ENCODE results near the gene ARX.

Gene ARX

GRCh38 chrX:25016361-25016671 is 551 bp upstream of the ARX start:
- no peak for DNase-seq

- no peak for DNase-seq
These were observed 1.4 kb downstream of the ARX start for GRCh38 chrX:25014366-25014838.

DNA sequence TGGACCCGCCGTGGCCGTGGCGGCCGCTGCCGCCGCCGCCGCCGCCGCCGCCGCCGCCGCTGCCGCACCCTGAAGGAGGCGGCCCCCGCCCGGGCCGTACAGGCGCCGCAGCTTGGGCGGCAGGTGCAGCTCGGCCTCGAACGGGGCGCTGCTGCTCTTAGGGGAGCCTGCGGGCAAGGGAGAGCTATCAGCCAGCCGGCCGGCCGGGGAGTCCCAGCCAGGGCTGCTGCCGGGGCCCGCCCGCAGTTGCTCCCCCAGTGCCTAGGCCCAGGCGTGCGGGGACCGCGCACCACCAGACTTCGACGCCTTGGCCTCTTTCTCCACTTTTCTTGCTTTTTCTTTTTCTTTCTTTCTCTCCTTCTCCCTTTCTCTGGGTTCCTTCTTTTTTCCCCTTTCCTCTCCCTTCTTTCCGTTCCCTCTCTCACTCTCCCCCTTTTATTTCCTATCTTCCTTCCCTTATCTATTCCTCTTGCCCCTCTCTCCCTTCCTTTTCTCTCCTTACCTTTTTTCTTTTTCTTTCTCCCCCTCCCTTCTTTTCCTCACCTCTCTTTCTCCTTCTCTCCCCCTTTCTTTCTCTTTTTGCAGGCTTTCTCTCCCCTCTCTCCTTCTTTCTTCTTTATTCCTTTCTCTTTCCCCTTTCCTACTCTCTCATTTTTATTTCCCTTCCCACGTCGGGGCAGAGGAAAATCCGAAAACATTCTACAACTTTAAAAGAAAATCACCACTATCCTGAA is 2.0 kb downstream of the ARX start:
- no peak for DNase-seq

GRCh38 chrX:25012793-25013631 is 2.8 kb downstream of the ARX start:
- DNase-seq = no peak

DNA sequence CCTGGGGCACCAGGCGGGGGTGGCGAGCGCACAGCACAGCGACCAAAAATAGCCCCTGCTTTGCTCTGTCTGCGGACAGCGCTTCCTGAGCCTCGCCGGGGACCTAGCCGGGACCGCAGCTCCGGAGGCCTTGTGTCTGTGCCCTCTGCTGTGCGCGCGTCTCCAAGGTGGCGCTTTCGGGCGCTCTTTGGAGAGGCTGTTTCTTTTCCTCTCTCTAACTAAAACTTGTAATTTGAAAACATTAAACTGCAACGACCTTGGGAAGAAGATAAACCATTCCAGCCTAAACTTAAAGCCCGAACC is 3.4 kb downstream of the ARX start:
- DNase-seq = no peak

GRCh38 chrX:25011589-25012432 is 4.0 kb downstream of the ARX start:
- no peak for DNase-seq

DNA sequence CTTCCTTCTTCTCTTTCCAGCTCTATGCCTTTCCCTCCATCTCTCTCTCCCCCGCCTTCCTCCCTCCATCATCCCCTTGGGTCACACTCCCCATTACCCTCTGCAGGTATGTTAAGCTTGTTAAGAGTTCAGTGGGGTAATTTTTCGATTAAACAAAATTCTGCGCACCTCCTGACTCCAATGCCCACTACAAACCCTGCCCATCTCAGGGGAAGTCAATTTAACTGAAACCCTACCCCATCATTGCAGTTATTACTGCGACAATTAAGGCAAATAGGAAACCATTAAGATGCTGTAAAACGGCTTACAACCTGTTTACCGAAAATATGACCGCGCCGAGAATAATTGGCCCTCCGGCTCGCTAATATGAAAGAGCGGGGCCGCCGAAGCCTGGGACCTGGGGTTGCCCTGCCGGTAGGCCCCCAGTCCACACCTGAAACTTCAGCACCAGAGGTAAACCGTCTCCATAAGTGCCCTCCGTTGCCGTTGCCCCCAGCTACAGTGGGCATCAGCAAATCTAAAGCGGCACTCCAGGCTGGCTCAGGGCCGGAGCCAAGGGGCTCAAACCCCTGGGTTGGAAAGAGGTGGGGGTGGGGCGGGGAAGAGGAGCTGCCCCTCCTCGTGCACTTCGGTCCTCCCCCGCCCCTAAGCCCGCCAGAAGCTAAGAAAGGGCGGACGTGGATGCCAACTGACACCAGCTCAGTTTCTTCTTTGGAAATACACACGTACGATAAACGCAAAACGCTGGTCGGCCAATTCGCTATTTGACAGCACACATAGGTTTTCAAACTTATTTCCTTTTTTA is 4.8 kb downstream of the ARX start:
- DNase-seq = no peak

DNA sequence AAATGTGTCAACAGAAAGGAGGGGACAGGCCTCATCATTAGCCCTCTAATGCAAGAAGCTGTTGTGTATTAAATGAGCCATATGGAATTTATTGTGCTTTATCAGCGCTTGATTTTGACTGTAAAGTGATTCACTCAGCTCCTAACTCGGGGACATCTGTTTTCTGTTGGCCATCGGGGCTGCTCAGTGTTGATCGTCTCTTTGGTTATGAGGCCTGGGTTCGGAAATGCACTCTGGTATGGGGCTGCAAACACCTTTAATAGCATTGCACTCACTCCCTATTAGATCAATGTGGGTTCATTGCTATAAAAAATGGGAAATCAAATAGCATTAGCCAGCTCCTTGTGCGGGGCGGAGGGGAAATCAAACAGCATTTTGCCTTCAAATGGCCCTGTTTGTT is 6.4 kb downstream of the ARX start:
- DNase-seq = no peak

- DNase-seq = no peak
These were observed 8.4 kb downstream of the ARX start for GRCh38 chrX:25007059-25008053.

DNA sequence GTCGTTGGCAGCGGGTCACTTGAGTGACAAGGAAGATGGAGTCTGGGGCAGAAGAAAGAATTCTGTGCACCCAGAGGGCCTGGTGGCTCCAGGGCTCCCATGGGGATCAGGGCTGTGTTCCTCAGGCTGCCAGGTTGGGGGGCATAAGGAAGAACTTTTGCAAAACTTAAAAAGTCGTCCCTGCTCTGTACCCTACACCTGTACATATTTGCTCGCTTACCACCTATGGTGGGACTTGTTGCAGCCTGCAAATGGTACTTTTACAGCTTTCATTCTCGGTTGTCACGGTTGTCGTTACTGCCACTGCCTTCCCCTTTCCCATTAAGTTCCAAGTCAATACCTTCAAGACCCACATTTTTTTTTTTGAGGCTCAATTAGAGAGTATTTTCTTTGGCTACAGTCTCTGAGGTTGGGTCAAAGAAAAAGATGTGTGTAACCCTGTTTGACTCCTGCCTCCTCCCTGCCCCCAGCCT is 9.1 kb downstream of the ARX start:
- no peak for DNase-seq

GRCh38 chrX:25005382-25006185 is 10.2 kb downstream of the ARX start:
- no peak for DNase-seq

DNA sequence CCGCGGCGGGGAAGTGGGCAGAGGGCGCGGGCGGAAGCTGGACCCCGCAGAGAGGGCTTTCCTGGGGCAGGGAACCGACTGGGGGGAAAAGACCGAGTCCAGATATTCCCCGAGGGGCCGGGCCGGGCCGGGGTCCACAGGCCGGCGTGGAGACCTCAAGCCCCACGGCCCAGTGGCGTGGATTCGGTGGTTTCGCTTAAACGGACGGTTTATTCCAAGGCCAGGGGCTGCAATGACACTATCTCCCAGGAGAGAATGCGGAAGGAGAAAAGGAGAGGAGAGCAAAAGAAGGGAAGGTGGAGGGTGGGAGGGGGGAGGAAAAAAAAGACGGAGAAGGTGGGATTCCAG is 10.8 kb downstream of the ARX start:
- no peak for DNase-seq

DNA sequence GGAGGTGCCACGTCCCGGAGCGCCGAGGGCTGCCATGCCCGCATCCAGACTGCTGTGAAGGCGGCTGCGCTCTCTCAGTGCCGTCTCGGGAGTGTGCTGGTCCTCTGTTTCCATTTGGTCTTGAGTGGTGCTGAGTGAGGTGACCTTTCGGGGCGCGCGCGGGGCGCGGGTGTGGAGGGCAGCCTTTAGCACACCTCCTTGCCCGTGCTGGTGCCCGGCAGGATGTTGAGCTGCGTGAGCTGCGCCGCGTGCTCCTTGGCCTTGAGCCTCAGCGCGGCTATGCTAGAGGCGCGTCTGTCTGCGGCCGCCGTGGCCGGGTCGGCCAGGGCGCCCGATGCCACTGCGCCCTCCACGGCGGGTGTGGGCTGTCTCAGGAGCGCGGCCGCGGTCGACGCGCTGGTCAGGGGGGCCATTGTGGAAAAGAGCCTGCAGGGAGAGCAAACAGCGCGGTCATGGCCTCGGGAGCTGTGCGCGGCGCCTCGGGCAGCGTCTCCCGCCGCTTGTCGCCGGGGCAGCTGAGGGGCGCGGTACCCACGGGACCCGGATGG is 11.2 kb downstream of the ARX start:
- no peak for DNase-seq

DNA sequence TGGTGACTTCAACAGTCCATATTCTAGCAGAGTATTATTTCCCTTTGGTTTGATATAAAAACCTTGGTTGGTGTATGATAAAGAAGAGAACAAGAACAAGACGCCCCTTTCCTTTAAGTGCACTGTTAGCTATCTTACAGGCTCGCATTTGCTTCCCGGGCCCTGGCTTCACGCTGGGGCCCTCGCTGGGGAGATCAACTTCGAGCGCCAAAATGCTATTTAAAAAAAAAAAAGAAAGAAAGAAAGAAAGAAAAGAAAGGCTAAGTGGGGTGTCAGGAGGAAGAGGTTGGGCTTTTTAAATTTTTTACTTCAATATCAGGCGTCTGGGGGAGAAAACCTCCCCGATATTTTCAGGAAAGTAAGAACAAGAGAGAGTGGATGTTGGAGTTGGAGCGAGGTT is 11.7 kb downstream of the ARX start:
- DNase-seq = no peak

DNA sequence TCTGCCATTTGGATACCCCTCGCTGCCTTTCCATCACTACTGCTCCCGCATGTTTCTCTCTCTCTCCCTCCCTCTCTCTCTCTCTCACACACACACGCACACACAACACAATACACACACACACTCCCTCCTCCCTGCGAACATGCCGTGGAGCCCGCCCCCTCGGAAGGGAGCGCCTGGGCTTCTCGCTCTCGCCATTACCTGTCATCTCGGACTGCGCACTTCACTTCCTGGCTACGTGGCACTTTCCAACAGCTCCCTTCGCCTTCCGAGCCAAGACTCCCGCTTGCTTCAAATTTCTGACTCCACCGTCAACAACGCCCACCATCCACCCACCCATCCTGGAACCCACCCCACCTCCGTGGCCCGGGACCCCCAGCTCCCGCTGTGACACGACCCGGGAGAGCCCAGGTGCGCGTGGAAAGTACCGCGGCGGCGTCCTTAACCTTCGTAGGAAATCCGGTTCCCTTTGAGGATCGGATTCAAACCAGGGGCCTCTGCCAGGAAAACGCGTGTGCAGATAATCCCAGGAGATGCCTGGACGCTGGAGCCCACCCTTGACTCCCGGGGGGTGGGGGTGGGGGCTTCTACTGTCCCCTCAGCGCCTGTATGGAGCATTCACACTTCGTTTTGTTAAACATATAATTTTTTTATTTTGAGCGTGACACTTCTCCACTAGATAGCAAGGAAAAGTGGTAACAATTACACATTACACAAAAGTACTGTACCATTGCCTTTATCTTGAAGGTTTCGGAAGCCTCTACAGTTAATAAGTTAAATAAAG is 12.5 kb downstream of the ARX start:
- DNase-seq = no peak

- DNase-seq = no peak
These were observed 13.1 kb downstream of the ARX start for GRCh38 chrX:25002661-25003020.

DNA sequence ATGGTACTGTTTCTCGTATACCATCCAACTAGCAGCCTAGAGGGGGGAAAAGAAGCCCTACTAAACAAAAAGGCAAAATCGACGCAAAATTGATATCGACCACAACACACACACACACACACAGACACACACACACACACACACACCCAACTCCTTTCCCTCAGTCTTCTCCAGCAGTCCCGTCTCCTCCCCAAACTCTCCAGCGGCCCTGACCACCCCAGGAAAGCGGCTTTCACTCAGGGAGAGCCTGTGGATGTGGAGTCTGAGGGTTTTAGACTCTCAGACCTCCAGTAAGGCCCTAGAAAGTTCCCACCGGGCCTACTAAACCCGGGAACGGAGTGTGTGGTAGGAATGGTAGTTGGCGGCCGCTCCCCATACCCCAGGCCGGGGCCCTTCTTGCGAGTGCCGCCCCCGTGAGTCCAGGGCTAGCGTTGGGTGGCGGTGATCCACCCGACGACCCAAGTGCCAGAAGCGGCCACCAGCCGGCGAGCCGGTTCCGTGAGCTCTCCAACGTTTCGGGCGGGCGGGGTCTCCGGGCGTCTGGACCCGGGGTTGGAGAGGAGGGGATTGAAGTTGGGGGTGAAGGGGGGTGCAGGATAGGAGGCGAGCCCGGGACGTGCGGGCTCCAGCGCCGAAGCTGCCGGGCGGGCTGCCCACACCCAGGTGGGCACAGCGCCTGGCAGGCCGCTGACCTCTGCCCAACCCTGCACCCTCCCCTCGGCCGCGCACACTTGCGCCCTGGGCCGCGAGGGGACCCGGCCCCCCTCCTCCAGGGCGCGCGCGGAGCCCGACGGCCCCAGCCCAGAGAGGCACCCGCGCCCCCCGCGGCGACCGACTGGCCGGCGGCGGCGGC is 13.7 kb downstream of the ARX start:
- DNase-seq = no peak

DNA sequence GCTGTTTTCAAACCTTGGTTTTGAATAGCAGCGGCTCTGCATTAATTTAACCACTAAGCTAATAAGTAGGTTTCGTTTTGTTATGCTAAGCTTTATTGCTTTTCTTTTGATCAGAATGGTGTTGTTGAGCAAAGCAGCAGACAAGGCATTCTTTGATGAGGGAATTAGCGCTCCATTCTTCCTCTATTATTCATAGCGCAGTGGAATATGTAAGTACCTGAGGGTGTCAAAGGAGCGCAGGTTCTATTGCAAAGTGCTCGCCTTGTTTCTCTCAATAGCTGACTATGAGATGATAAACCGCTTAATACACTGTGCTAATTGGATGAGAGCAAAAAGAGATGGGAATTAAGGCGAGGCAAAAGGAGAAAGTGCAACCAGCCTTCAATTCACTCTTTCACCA is 16.3 kb downstream of the ARX start:
- no peak for DNase-seq

Measured in activated CD4-positive, alpha-beta T cell treated with anti-CD3 and anti-CD28 coated beads for 48 hours (primary cell).